GM10248 (cell line): ENCODE data around the gene EEF1G.
"Not testable (repeated sequence)": the region's sequence is repeated elsewhere in the genome, so short reads cannot be mapped to it uniquely, and the experiment has no call there.

Source experiments
- CTCF ChIA-PET: fragments of 300-600 bp; sonication (Branson Sonifier 250); formaldehyde crosslinking; extraction: SDS; loops from one replicate; lab custom pipeline; 2021; ENCODE audit warnings: antibody characterized with exemption; lab: Yijun Ruan, JAX
- POLR2A ChIA-PET: fragments of 350-650 bp; sonication (Branson Sonifier 250); formaldehyde crosslinking; extraction: SDS; loops from one replicate; lab custom pipeline; 2020; ENCODE audit warnings: antibody characterized with exemption; lab: Yijun Ruan, JAX
- DNase-seq: peaks from one replicate; pipeline ENCODE4 v3.0.0; 2012; ENCODE audit errors: extremely low spot score
- TF ChIP-seq, protein P1 (sequence below): IDR thresholded peaks from 2 replicates; pipeline ENCODE4 v1.5.1; 2012; ENCODE audit warnings: mild to moderate bottlenecking, low read depth; ENCODE audit errors: extremely low read depth, missing control alignments, control extremely low read depth

EEF1G gene

DNA sequence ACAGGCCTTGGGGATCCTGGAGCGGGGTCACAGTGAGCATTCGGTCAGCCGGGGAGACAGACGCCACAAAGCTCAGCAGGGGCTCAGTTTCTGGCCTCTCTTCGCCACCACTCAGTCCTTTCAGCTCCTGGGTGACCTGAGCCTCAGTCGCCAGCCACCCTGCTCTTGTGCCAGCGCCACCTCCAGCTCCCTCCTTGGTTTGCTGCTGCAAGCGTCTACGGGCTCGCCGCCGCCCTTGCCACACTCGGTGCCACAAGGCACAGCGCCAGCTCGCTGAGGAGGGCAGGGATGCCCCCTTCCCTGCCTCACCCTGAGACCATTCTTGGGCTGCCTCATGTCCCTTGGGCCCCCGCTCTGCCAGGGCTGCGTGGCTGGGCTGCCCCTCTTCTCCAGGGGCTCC lies 1.5 kb upstream of the EEF1G start:
- DNase-seq, result no peak
- ChIA-PET CTCF (interaction anchor here (0.7 to 2.9 kb wide), 8 partner anchors 8 to 151 kb away, joined by 3 to 11 read pairs (median 4); partner anchors contain the start of gene TUT1), POLR2A (interaction anchor here (0.7 to 4.2 kb wide), 5 partner anchors 17 to 254 kb away, joined by 3 to 87 read pairs (median 3); partner anchors contain the start of genes C11orf98, CSKMT and TUT1)
- TF ChIP-seq, protein P1, sequence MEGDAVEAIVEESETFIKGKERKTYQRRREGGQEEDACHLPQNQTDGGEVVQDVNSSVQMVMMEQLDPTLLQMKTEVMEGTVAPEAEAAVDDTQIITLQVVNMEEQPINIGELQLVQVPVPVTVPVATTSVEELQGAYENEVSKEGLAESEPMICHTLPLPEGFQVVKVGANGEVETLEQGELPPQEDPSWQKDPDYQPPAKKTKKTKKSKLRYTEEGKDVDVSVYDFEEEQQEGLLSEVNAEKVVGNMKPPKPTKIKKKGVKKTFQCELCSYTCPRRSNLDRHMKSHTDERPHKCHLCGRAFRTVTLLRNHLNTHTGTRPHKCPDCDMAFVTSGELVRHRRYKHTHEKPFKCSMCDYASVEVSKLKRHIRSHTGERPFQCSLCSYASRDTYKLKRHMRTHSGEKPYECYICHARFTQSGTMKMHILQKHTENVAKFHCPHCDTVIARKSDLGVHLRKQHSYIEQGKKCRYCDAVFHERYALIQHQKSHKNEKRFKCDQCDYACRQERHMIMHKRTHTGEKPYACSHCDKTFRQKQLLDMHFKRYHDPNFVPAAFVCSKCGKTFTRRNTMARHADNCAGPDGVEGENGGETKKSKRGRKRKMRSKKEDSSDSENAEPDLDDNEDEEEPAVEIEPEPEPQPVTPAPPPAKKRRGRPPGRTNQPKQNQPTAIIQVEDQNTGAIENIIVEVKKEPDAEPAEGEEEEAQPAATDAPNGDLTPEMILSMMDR, result no peak

DNA sequence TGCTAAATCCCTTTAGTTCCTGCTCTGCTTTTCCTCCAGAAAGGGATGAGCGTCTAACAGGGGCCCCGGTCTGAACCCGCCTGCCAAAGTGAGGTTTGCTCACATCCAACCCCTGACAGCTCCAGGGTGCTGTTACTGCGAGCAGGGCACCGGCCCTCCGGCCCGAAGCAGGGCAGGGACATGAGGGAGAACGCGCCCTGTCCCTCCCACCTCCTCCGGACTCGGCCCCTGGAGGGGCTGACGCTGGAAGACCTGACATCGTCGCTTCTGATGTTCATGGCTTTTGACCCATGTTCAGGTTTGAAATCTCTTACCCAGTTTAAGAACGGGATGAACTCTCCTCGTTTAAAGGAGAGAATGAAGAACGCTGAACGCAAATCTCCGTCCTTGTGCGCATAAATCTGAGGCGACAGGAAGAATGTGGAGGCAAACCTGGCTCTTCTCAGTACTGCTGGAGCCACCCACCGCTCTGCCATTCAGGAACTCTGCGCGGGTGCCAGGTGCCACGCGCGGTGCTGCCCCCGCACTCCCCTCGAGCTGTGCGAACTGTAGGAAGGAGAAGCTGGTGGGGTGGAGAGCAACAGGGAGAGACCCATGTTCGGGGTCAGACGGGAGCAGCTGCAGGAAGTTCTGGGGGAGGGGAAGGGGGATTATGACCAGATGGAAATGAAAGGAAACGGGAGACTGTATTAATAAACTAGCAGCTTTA lies 826 bp upstream of the EEF1G start:
- DNase-seq, result peak; percentile 40
- TF ChIP-seq, protein P1, result no peak
- CTCF ChIA-PET, result interaction anchor here (0.7 to 2.9 kb wide), 9 partner anchors 9 to 150 kb away, joined by 3 to 11 read pairs (median 4); partner anchors contain the start of gene TUT1
- POLR2A ChIA-PET, result interaction anchor here (0.5 to 4.2 kb wide), 24 partner anchors 8 to 287 kb away, joined by 3 to 87 read pairs (median 6); partner anchors contain the start of genes C11orf98, CSKMT, HNRNPUL2 and MTA2

DNA sequence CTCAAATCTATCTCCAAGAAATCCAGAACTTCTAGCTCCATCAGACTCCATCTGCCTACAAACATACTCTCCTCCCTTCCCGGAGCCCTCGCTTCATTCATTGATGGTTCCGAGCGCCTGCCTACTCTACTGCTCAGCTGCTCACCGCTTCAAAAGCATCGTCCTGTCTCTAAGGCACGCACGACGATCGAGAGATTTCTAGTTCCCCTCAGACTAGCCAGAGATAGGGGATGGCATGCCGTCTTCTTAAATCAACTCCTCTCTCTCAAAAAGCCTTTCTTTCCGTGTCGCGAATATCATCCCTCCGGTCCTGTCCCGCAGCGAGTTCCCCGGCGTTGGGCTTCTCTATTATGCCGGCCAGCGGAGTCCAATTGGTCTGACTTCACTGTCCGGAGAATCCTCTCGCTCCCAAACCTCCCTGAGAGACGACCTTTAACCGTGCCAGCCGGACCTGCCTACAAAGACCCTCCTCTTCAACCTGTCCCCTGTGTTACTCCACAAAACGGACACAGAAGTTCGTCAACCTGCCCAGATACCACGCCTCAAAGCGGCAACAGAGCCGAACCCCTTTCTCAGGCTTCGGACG lies 592 bp downstream of the EEF1G start:
- ChIA-PET POLR2A (interaction anchor here (0.6 to 4.2 kb wide), 22 partner anchors 8 to 1214 kb away, joined by 3 to 87 read pairs (median 5); partner anchors contain the start of genes C11orf98, CSKMT, HNRNPUL2 and LBHD1), CTCF (interaction anchor here (0.7 to 4.7 kb wide), 6 partner anchors 10 to 149 kb away, joined by 3 to 52 read pairs (median 4); no protein-coding TSS in a partner anchor)
- TF ChIP-seq, protein P1, result no peak
- no peak for DNase-seq

DNA sequence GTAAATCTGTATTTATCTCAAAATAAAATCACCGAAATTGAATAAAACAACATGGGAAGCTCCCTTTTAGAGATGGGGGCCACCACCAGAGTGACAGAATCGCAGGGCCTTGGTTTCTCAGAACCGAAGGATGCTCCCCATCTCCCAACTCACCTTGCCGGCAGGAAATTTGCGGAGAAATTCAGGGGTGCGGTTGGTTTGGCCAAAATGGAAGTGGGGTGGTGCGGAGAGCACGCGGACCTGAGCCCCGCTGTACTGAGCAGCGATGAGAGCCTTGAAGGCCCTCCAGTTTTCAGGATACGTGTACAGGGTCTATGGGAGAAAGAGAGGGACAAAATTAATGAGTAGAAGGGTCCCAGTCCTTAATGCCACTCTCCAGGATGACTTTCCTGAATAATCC lies 1.3 kb downstream of the EEF1G start:
- DNase-seq, result no peak
- ChIA-PET CTCF (interaction anchor here (1.0 to 4.7 kb wide), 3 partner anchors 13 to 30 kb away, joined by 4 to 52 read pairs (median 7); no protein-coding TSS in a partner anchor), POLR2A (interaction anchor here (0.8 kb wide), 1 partner anchor 20 kb away, joined by 3 read pairs; the partner anchor contains the start of gene TUT1)
- TF ChIP-seq, protein P1, result no peak

DNA sequence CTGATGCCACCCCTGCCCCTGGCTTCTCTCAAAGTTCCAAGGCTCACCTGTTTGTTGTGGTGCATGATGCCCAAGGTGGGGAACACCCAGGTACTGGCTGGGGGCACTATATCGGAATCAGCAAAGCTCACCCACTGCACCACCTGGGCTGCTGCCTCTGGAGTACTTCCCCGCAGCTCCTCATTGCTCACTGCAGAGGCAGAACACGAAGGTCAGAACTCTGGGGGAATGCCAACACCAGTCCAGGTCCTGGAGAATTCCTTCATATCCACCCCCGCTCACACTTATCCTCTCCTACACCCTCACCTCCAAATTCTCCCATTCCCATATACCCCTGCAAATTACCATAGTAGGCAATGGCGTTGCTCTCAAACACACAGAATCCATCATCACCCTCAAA lies 2.2 kb downstream of the EEF1G start:
- ChIA-PET CTCF (interaction anchor here (1.5 to 4.7 kb wide), 2 partner anchors 12 to 147 kb away, joined by 8 to 52 read pairs; no protein-coding TSS in a partner anchor), POLR2A (interaction anchor here (1.1 kb wide), 1 partner anchor 20 kb away, joined by 3 read pairs; no protein-coding TSS in a partner anchor)
- DNase-seq, result not testable (repeated sequence)

DNA sequence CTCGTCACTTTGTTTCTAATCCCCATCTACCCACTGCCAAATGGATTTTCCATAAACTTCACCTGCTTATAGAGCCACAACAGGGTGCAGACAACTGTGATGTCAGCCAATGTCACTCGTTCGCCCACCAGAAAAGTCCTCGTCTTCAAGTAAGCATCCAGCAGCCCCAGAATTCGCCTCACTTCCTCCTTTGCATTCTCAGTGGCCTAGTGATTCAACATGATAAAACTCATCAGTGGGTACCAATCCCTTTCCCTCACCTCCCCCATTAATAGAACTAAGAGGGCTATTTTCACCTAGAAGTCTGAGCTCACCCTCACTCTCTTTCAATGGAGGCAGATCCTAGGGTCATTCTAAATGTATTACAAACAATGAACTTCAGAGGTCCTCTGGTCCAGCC lies 2.8 kb downstream of the EEF1G start:
- ChIA-PET CTCF (interaction anchor here (1.5 to 4.7 kb wide), 2 partner anchors 12 to 146 kb away, joined by 8 to 52 read pairs; no protein-coding TSS in a partner anchor), POLR2A (interaction anchor here (0.6 to 2.0 kb wide), 3 partner anchors 19 to 202 kb away, joined by 3 to 7 read pairs (median 5); partner anchors contain the start of gene TUT1)
- DNase-seq, result not testable (repeated sequence)

DNA sequence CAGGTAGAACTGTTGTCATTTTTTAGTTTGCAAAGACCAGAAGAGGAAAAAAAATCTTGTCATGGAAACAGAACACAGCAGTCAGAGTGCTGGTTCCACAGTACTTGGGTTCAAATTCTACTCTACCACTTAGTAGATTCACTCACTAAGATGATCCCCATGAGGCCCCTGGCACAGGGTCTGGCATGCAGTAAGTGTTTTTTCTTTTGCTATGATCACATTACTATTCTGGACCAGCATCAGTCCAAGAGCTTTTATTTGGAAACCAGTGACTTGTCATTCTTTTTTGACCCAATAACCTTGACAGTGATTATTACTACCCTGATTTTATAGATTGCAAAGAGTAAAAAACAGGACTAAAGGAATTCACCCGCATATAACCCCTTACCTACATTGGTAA lies 4.1 kb downstream of the EEF1G start:
- CTCF ChIA-PET, result interaction anchor here (1.2 to 4.7 kb wide), 4 partner anchors 10 to 145 kb away, joined by 3 to 52 read pairs (median 6); no protein-coding TSS in a partner anchor
- TF ChIP-seq, protein P1, result no peak
- DNase-seq, result no peak
- POLR2A ChIA-PET, result interaction anchor here (0.7 to 2.0 kb wide), 2 partner anchors 16 to 22 kb away, joined by 3 to 7 read pairs; partner anchors contain the start of gene TUT1
